ENCODE results near the gene P2RX3.

The P2RX3 gene

GRCh38 chr11:57374966-57375365 lies 36.8 kb downstream of the P2RX3 start:
- Histone ChIP-seq H3K36me3 (no peaks in the 10 kb centered on the region), H3K9ac (no peak overlapping the region; a peak in 1 of 22 replicates), H3K4me3 (no peak overlapping the region), H3K4me2 (peak overlapping the region in 8 of 11 experiments; percentile 63 to 84 (median 70); a peak in 16 of 22 replicates), H4K20me1 (peaks cover 0 to 3% (median 0%) of the 10 kb centered on the region in 11 experiments; a peak in 1 of 22 replicates), H3K27me3 (no peaks in the 10 kb centered on the region), H3K9me3 (replicated peaks in 1 of 11) (peaks cover 0 to 8% (median 0%) of the 10 kb centered on the region in 11 experiments; a peak in 1 of 22 replicates), H3K4me1 (peaks cover 16 to 28% (median 24%) of the 10 kb centered on the region in 10 experiments), H3K27ac (peak overlapping the region in 1 of 11 experiments; percentile 13; a peak in 1 of 22 replicates)
- no peak for TF ChIP-seq Cebpa-rat (IDR thresholded peaks at IDR 0.05)

GRCh38 chr11:57375490-57375889 lies 37.3 kb downstream of the P2RX3 start:
- H4K20me1 ChIP-seq, result peaks cover 0 to 3% (median 0%) of the 10 kb centered on the region in 11 experiments; a peak in 1 of 22 replicates
- peaks cover 0 to 8% (median 0%) of the 10 kb centered on the region in 11 experiments; a peak in 1 of 22 replicates for H3K9me3 ChIP-seq (replicated peaks in 1 of 11)
- H3K4me1 ChIP-seq, result peaks cover 15 to 26% (median 23%) of the 10 kb centered on the region in 10 experiments
- H3K27ac ChIP-seq, result peak overlapping the region in 3 of 11 experiments; percentile 13 to 43 (median 38); a peak in 5 of 22 replicates
- H3K4me2 ChIP-seq, result peak overlapping the region; percentile 25 to 84 (median 69); a peak in 21 of 22 replicates
- H3K27me3 ChIP-seq, result no peaks in the 10 kb centered on the region
- peak overlapping the region in 1 of 11 experiments; percentile 5; a peak in 1 of 22 replicates for H3K9ac ChIP-seq
- H3K4me3 ChIP-seq, result no peak overlapping the region
- TF ChIP-seq Cebpa-rat (IDR thresholded peaks at IDR 0.05), result no peak
- no peaks in the 10 kb centered on the region for H3K36me3 ChIP-seq

GRCh38 chr11:57376095-57377090 lies 38.2 kb downstream of the P2RX3 start:
- peak overlapping the region in 9 of 11 experiments; percentile 38 to 84 (median 70); a peak in 13 of 22 replicates for H3K4me2 ChIP-seq
- H3K9me3 ChIP-seq (replicated peaks in 1 of 11), result peaks cover 0 to 8% (median 0%) of the 10 kb centered on the region in 11 experiments; a peak in 1 of 22 replicates
- peaks cover 8 to 19% (median 16%) of the 10 kb centered on the region in 10 experiments for H3K4me1 ChIP-seq
- no peaks in the 10 kb centered on the region for H3K36me3 ChIP-seq
- H3K9ac ChIP-seq, result no peak overlapping the region
- TF ChIP-seq Cebpa-rat (IDR thresholded peaks at IDR 0.05), result no peak
- H4K20me1 ChIP-seq, result peaks cover 0 to 3% (median 0%) of the 10 kb centered on the region in 11 experiments; a peak in 1 of 22 replicates
- H3K4me3 ChIP-seq, result no peak overlapping the region
- H3K27me3 ChIP-seq, result no peaks in the 10 kb centered on the region
- H3K27ac ChIP-seq, result no peak overlapping the region

GRCh38 chr11:57377107-57377506 lies 39.0 kb downstream of the P2RX3 start:
- Histone ChIP-seq H3K27ac (no peak overlapping the region), H3K27me3 (no peaks in the 10 kb centered on the region), H3K36me3 (no peaks in the 10 kb centered on the region), H3K4me3 (no peak overlapping the region), H4K20me1 (peaks cover 0 to 3% (median 0%) of the 10 kb centered on the region in 11 experiments; a peak in 1 of 22 replicates), H3K4me1 (peaks cover 8 to 18% (median 15%) of the 10 kb centered on the region in 10 experiments; a peak in 19 of 20 replicates), H3K4me2 (no peak overlapping the region), H3K9ac (no peak overlapping the region), H3K9me3 (replicated peaks in 1 of 11) (peaks cover 0 to 8% (median 0%) of the 10 kb centered on the region in 11 experiments; a peak in 1 of 22 replicates)
- no peak for TF ChIP-seq Cebpa-rat (IDR thresholded peaks at IDR 0.05)

GRCh38 chr11:57378186-57378585 lies 40.0 kb downstream of the P2RX3 start:
- peaks cover 0 to 8% (median 0%) of the 10 kb centered on the region in 11 experiments; a peak in 1 of 22 replicates for H3K9me3 ChIP-seq (replicated peaks in 1 of 11)
- H4K20me1 ChIP-seq, result peaks cover 0 to 3% (median 0%) of the 10 kb centered on the region in 11 experiments; a peak in 1 of 22 replicates
- H3K9ac ChIP-seq, result no peak overlapping the region
- no peaks in the 10 kb centered on the region for H3K27me3 ChIP-seq
- H3K27ac ChIP-seq, result no peak overlapping the region
- H3K36me3 ChIP-seq, result no peaks in the 10 kb centered on the region
- H3K4me3 ChIP-seq, result no peak overlapping the region
- no peak for TF ChIP-seq Cebpa-rat (IDR thresholded peaks at IDR 0.05)
- H3K4me2 ChIP-seq, result no peak overlapping the region
- H3K4me1 ChIP-seq, result peaks cover 8 to 18% (median 15%) of the 10 kb centered on the region in 10 experiments; a peak in 19 of 20 replicates

- Histone ChIP-seq H3K9me3 (replicated peaks in 1 of 11) (no peaks in the 10 kb centered on the region), H4K20me1 (peaks cover 0 to 3% (median 0%) of the 10 kb centered on the region in 11 experiments; a peak in 1 of 22 replicates), H3K9ac (no peak overlapping the region), H3K4me2 (no peak overlapping the region), H3K36me3 (no peaks in the 10 kb centered on the region), H3K27me3 (no peaks in the 10 kb centered on the region), H3K4me3 (no peak overlapping the region), H3K4me1 (peaks cover 8 to 13% (median 12%) of the 10 kb centered on the region in 10 experiments; a peak in 19 of 20 replicates), H3K27ac (no peak overlapping the region)
- no peak for TF ChIP-seq Cebpa-rat (IDR thresholded peaks at IDR 0.05)
Measured at GRCh38 chr11:57379732-57380131, 41.6 kb downstream of the P2RX3 start.

GRCh38 chr11:57380975-57381374 lies 42.8 kb downstream of the P2RX3 start, which contains the start of gene PRG3:
TSS of gene PRG3 (minus strand) at chr11:57381150. CDS start at chr11:57380708, 442 bp downstream.
- Histone ChIP-seq H3K27me3 (no peaks in the 10 kb centered on the region), H3K27ac (no peak within 1 kb of the TSS), H4K20me1 (peaks cover 0 to 3% (median 0%) of the 10 kb centered on the region in 11 experiments; a peak in 1 of 22 replicates), H3K4me2 (no peak within 1 kb of the TSS), H3K9me3 (replicated peaks in 1 of 11) (no peaks in the 10 kb centered on the region), H3K4me1 (peaks cover 0 to under 1% (median under 1%) of the 10 kb centered on the region in 10 experiments; a peak in 7 of 20 replicates), H3K36me3 (no peaks in the 10 kb centered on the region), H3K9ac (no peak within 1 kb of the TSS), H3K4me3 (no peak within 1 kb of the TSS)
- no peak for TF ChIP-seq Cebpa-rat (IDR thresholded peaks at IDR 0.05)

GRCh38 chr11:57386178-57386940 lies 48.2 kb downstream of the P2RX3 start:
- Histone ChIP-seq H3K4me1 (peaks cover 0 to 10% (median 2%) of the 10 kb centered on the region in 10 experiments; a peak in 10 of 20 replicates), H3K36me3 (no peaks in the 10 kb centered on the region; a peak in 3 of 22 replicates), H4K20me1 (no peaks in the 10 kb centered on the region), H3K9ac (no peak overlapping the region), H3K4me2 (no peak overlapping the region), H3K4me3 (no peak overlapping the region), H3K9me3 (replicated peaks in 1 of 11) (no peaks in the 10 kb centered on the region), H3K27me3 (no peaks in the 10 kb centered on the region), H3K27ac (no peak overlapping the region)
- TF ChIP-seq Cebpa-rat (IDR thresholded peaks at IDR 0.05), result no peak
